ENCODE measurements around the gene HERPUD2.
"Not testable (repeated sequence)": the region's sequence is repeated elsewhere in the genome, so short reads cannot be mapped to it uniquely, and the experiment has no call there.

The HERPUD2 gene

GRCh38 chr7:35605760-35606159, 89.2 kb downstream of the HERPUD2 start:
- peak; percentile 48 for DNase-seq (ENCODE audit: low spot score)

GRCh38 chr7:35604595-35604994, 90.3 kb downstream of the HERPUD2 start:
- no peak for DNase-seq (ENCODE audit: low spot score)

- no peak for DNase-seq (ENCODE audit: low spot score)
These were observed 95.3 kb downstream of the HERPUD2 start for GRCh38 chr7:35599645-35600044.

- no peak for DNase-seq (ENCODE audit: low spot score)
These were observed 95.9 kb downstream of the HERPUD2 start for GRCh38 chr7:35599061-35599460.

- DNase-seq (ENCODE audit: low spot score): peak; percentile 34
These were observed 98.9 kb downstream of the HERPUD2 start for GRCh38 chr7:35596061-35596460.

- DNase-seq (ENCODE audit: low spot score): no peak
These were observed 101.0 kb downstream of the HERPUD2 start for GRCh38 chr7:35593899-35594298.

GRCh38 chr7:35588647-35589046, 106.3 kb downstream of the HERPUD2 start:
- no peak for DNase-seq (ENCODE audit: low spot score)

GRCh38 chr7:35584990-35585389, 109.9 kb downstream of the HERPUD2 start:
- DNase-seq (ENCODE audit: low spot score): no peak

GRCh38 chr7:35584533-35584932, 110.4 kb downstream of the HERPUD2 start:
- not testable (repeated sequence) for DNase-seq (ENCODE audit: low spot score)

All from kidney capillary endothelial cell (primary cell).